ENCODE data around the gene TRMT10B. TPM values are rescaled to one million over a fixed set of nuclear protein-coding genes. Genes with fewer than 3 reads are reported as not detected.

TRMT10B gene
- total RNA-seq, 1 donor = 2.2 TPM

Other genes starting within 250 kb of the TRMT10B start
- 16.1 and 16.4 TPM in 2 replicates for gene FBXO10, start 177.4 kb upstream of the TRMT10B start, total RNA-seq
- 120 and 140 TPM in 2 replicates for gene TOMM5, start 161.2 kb upstream of the TRMT10B start, total RNA-seq
- under 0.01 TPM in 1 of 2 replicates, not detected in the other for gene FRMPD1, start 102.9 kb upstream of the TRMT10B start, total RNA-seq
- 28.3 and 30.2 TPM in 2 replicates for gene EXOSC3, start 31.3 kb downstream of the TRMT10B start, total RNA-seq
- gene DCAF10, start 47.0 kb downstream of the TRMT10B start, total RNA-seq = 22.2 and 24.2 TPM in 2 replicates
- gene SLC25A51, start 150.3 kb downstream of the TRMT10B start, total RNA-seq = 76.3 and 103 TPM in 2 replicates